ENCODE results near the gene NR3C1. TPM values are rescaled to one million over a fixed set of nuclear protein-coding genes. Genes with fewer than 3 reads are reported as not detected.

The NR3C1 gene
- total RNA-seq, 1 experiment from 2014 or later = 16.0 TPM

GRCh38 chr5:143417503-143418139, 14.1 kb upstream of the NR3C1 start:
- Histone ChIP-seq H3K79me2 (ENCODE audit: insufficient read depth, low read length) (no peaks in the 10 kb centered on the region), H3K9me2 (ENCODE audit: insufficient read depth) (no peaks in the 10 kb centered on the region), H3K9me3 (ENCODE audit: control insufficient read depth in 1 of 2, insufficient read depth in 1 of 2, low read depth in 1 of 2, low read length in 2 of 2) (no peaks in the 10 kb centered on the region), H3K4me2 (ENCODE audit: low read length) (no peak overlapping the region), H4K20me1 (ENCODE audit: insufficient read depth) (no peaks in the 10 kb centered on the region), H3K27ac (ENCODE audit: low read depth, low read length) (no peak overlapping the region), H3K27me3 (ENCODE audit: insufficient read depth, low read length) (no peaks in the 10 kb centered on the region), H3K4me3 (replicated peaks in 1 of 2; ENCODE audit: low read depth in 1 of 2, low read length in 2 of 2) (no peak overlapping the region), H3K4me1 (ENCODE audit: control insufficient read depth in 1 of 2, insufficient read depth in 2 of 2, low read length in 2 of 2) (no peaks in the 10 kb centered on the region; a peak in 1 of 4 replicates), H3K9ac (ENCODE audit: low read length) (no peak overlapping the region), H2AFZ (ENCODE audit: low read depth, low read length, poor library complexity, severe bottlenecking) (no peak overlapping the region), H3K36me3 (ENCODE audit: control insufficient read depth in 1 of 2, insufficient read depth in 2 of 2, low read length in 2 of 2) (no peaks in the 10 kb centered on the region)
- no peak for DNase-seq (ENCODE audit: low read depth, low spot score)
- CTCF ChIA-PET = interaction anchor here (1.5 kb wide), 1 partner anchor 14 kb away, joined by 3 read pairs; the partner anchor contains the start of gene NR3C1
- intact Hi-C loops (cut with micrococcal nuclease) = loop anchor here (10.0 kb wide), 1 partner anchor 403 kb away; no protein-coding TSS in a partner anchor
- TF ChIP-seq CBX3 (IDR thresholded peaks at IDR 0.05; ENCODE audit: low read depth) (no peak), TCF7L2 (IDR thresholded peaks at IDR 0.05; ENCODE audit: borderline replicate concordance, extremely low read depth, insufficient read depth, insufficient read length) (no peak), RAD21 (IDR thresholded peaks at IDR 0.05; ENCODE audit: low read depth) (no peak), EGR1 (IDR thresholded peaks at IDR 0.05; ENCODE audit: low read depth) (no peak), EZH2phosphoT487 (IDR thresholded peaks at IDR 0.05; ENCODE audit: borderline replicate concordance) (no peak), ZNF274 (IDR thresholded peaks at IDR 0.05; ENCODE audit: low read depth, low read length) (no peak), JUND (IDR thresholded peaks at IDR 0.05) (no peak), FOSL1 (IDR thresholded peaks at IDR 0.05; ENCODE audit: low read depth) (no peak), POLR2A (IDR thresholded peaks at IDR 0.05; ENCODE audit: borderline replicate concordance, extremely low read depth, insufficient read depth, insufficient read length) (no peak)
- TF ChIP-seq, protein P1, sequence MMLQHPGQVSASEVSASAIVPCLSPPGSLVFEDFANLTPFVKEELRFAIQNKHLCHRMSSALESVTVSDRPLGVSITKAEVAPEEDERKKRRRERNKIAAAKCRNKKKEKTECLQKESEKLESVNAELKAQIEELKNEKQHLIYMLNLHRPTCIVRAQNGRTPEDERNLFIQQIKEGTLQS (IDR thresholded peaks at IDR 0.05) = no peak
- TF ChIP-seq, protein P2, sequence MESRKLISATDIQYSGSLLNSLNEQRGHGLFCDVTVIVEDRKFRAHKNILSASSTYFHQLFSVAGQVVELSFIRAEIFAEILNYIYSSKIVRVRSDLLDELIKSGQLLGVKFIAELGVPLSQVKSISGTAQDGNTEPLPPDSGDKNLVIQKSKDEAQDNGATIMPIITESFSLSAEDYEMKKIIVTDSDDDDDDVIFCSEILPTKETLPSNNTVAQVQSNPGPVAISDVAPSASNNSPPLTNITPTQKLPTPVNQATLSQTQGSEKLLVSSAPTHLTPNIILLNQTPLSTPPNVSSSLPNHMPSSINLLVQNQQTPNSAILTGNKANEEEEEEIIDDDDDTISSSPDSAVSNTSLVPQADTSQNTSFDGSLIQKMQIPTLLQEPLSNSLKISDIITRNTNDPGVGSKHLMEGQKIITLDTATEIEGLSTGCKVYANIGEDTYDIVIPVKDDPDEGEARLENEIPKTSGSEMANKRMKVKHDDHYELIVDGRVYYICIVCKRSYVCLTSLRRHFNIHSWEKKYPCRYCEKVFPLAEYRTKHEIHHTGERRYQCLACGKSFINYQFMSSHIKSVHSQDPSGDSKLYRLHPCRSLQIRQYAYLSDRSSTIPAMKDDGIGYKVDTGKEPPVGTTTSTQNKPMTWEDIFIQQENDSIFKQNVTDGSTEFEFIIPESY (IDR thresholded peaks at IDR 0.05; ENCODE audit: extremely low read depth, insufficient replicate concordance, low read length) = no peak
- no peak for ATAC-seq
- no TSS peak for BruUV-seq (replicated peaks)
- POLR2A ChIA-PET = no interaction called here
- RAD21 ChIA-PET (ENCODE audit: low non-redundant PET in 1 of 2, low total read pairs in 2 of 2, uncharacterized antibody in 2 of 2, unreplicated experiment in 2 of 2) = no interaction called here

Data from HCT116 (cell line).